Prostate gland (tissue), 2 donors: ENCODE results near the gene KIAA1614.

Experiments used
- CTCF ChIP-seq, 4 experiments: fragments of 200-600 bp in 2 of 4; fragments of 450-650 bp in 2 of 4; sonication (generic) in 2 of 4; IDR thresholded peaks; 1 replicate in 3 of 4; 2 replicates in 1 of 4; pipeline ENCODE4 v1.5.1; 2016 to 2019; ENCODE audit warnings: antibody characterized with exemption in 4 of 4, mild to moderate bottlenecking in 2 of 4, moderate library complexity in 2 of 4
- POLR2AphosphoS5 ChIP-seq: sonication (generic); formaldehyde crosslinking; IDR thresholded peaks from one replicate; pipeline ENCODE4 v1.6.1; 2017; ENCODE audit warnings: antibody characterized with exemption

- TF ChIP-seq CTCF (IDR thresholded peaks at IDR 0.05) (no peak), POLR2AphosphoS5 (no peak)
These were observed 14.7 kb downstream of the KIAA1614 start for GRCh38 chr1:180927348-180927747.
